ENCODE data around the gene CHKA.
"Not testable (repeated sequence)": the region's sequence is repeated elsewhere in the genome, so short reads cannot be mapped to it uniquely, and the experiment has no call there.

The CHKA gene

GRCh38 chr11:68115285-68115684 lies 5.9 kb downstream of the CHKA start:
- no peak for DNase-seq

DNA sequence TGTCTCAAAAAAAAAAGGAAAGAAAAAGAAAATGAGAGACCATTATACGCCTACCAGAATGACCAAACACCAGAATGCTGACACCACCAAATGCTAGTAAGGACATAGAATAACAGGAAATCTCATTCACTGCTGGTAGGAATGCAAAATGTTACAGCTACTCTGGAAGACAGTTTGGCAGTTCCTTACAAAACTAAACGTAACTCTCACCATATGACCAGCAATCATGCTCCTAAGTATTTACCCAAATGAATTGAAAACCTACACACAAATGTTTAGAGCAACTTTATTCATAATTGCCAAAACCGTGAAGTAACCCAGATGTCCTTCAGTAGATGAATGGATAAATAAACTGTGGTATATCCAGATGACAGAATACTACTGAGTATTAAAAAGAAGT lies 7.2 kb downstream of the CHKA start:
- no peak for DNase-seq

DNA sequence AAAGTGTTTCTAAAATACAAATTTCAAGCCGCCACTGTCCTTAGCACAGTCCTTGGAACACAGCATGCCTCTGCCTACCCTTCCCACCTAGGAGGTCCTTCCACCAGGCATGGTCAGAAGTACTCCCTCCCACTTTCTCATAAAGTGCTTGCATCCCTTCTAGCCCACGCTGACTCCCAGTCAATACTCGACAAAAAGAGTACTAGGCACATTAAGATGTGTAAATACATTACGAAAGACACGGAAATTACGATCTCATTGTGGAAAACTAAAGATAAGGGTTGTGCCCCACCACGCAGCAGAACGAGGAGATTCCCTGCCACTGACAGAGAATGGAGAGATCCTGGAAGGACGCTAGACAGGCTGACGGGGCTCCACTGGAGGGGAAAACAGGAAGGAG lies 13.5 kb downstream of the CHKA start:
- no peak for DNase-seq

DNA sequence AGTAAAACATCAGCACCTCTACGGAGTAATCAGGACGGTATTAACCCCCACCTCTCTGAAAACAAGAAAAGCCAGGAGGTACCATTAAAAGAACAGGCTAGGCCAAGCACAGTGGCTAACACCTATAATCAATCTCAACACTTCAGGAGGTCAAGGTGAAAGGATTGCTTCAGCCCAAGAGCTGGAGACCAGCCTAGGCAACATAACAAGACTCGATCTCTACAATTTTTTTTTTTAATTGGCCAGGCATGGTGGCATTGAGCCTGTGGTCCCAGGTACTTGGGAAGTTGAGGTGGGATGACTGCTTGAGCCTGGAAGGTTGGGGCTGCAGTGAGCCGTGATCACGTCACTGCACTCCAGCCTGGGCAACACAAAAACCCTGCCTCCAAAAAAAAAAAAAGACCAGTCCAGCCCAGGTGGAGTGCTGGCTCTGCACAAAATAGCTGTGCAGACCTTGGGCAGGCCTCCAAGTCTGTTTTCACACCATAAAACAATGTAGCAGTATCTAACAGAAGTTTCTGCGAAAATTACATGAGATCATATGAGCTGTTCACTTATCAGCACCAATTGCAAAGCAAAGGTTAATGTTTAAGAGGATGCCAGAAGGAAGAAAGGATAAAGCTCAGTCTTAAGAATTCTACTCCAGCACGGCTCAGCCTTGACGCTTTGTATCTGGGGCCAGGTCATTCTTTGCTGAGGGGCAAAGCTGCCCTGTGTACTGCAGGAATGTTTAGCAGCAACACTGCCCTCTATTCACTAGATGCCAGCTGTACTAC lies 14.8 kb downstream of the CHKA start:
- no peak for DNase-seq

- DNase-seq: no peak
Measured at GRCh38 chr11:68099474-68100405, 21.4 kb downstream of the CHKA start.

- no peak for DNase-seq
Measured at GRCh38 chr11:68099057-68099456, 22.1 kb downstream of the CHKA start.

- no peak for DNase-seq
Measured at GRCh38 chr11:68096962-68097361, 24.2 kb downstream of the CHKA start.

GRCh38 chr11:68093565-68093964 lies 27.6 kb downstream of the CHKA start:
- DNase-seq: no peak

DNA sequence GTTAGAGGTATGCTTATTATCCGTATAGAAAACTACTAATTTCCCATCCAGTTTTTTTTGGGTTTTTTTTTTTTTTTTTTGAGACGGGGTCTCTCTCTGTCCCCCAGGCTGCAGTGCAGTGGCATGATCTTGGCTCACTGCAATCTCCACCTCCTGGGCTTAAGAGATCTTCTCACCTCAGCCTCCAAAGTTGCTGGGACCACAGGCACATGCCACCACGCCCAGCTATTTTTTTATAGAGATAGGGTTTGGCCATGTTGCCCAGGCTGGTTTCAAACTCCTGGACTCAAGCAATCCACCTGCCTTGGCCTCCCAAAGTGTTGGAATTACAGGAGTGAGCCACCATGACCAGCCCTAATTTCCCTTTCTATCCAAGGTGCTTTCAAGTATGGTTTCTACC lies 28.2 kb downstream of the CHKA start:
- not testable (repeated sequence) for DNase-seq

DNA sequence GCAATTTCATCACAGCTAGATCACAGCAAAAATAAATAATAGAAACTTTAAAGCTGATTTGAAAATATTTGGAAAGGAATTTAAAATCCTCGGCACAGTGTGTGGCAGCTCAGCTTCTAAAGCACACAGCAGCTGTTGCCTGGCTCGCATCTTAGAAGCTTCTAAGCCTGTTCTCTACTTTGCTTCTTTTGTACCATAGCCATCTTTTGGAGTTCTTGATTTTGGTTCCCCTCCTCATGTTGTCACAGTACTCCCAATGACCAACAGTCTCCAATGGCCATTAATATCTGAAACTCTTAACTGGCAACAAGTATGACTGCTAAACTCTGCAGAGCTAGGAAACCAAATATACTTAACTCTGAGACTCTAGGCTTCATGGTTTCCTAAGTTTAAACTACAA lies 28.8 kb downstream of the CHKA start:
- DNase-seq: no peak

DNA sequence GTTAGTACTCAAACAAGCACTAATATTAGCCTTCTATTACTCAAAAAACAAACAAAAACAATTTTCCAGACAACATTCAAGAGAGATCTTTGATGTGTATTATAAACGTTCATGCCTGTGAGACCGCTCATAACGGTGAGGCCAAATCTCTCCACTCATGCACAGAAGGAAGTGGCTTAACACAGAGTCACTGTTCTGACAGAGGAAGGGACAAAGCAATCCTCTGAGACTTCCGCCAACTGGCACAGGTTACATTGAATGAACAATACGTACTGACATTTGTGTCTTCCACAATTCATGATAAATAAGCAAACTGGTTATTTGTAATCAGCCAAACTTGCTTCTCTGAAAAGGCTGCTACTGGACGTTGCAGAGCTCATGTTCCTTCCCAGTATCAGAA lies 30.5 kb downstream of the CHKA start:
- DNase-seq: no peak

GRCh38 chr11:68090287-68090686 lies 30.9 kb downstream of the CHKA start:
- DNase-seq: no peak

DNA sequence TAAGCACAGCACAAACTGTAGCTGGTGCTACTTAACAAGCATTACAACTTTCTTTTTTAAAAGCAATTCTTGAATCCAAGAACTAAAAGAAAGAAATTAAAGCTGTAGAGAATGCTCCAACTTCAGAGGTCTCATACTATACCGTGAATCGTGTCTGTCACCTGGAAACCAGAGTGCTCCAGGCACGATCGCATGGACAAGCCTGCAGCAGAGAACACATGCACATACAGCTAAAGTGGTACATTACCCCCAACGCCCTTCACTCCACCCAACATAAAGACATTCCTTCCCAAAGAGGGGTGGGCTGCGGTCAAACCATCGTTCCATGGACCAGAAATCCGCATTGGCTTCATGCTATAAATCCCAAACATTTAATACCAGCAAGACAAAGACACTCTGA lies 31.5 kb downstream of the CHKA start:
- no peak for DNase-seq

- no peak for DNase-seq
Measured at GRCh38 chr11:68083517-68083916, 37.7 kb downstream of the CHKA start.

DNA sequence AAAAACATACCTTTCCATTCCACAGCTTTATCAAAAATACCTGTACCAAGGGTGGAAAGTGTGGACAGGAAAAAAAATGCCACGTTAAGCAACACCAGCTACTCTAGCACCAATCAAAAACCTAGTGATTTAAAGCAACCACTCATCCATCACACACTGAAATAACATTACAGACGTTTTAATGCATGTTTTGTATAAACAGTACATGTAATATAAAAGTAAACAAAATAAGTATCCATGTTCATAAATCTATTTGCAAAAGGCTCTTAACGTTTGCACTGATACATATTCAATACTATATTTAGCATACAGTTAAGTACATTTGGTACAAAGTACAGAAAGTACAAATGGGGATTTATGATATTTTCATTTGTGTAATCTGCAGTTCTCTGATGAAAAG lies 38.7 kb downstream of the CHKA start:
- no peak for DNase-seq

GRCh38 chr11:68081691-68082090 lies 39.5 kb downstream of the CHKA start:
- no peak for DNase-seq

GRCh38 chr11:68080860-68081259 lies 40.3 kb downstream of the CHKA start:
- no peak for DNase-seq

DNA sequence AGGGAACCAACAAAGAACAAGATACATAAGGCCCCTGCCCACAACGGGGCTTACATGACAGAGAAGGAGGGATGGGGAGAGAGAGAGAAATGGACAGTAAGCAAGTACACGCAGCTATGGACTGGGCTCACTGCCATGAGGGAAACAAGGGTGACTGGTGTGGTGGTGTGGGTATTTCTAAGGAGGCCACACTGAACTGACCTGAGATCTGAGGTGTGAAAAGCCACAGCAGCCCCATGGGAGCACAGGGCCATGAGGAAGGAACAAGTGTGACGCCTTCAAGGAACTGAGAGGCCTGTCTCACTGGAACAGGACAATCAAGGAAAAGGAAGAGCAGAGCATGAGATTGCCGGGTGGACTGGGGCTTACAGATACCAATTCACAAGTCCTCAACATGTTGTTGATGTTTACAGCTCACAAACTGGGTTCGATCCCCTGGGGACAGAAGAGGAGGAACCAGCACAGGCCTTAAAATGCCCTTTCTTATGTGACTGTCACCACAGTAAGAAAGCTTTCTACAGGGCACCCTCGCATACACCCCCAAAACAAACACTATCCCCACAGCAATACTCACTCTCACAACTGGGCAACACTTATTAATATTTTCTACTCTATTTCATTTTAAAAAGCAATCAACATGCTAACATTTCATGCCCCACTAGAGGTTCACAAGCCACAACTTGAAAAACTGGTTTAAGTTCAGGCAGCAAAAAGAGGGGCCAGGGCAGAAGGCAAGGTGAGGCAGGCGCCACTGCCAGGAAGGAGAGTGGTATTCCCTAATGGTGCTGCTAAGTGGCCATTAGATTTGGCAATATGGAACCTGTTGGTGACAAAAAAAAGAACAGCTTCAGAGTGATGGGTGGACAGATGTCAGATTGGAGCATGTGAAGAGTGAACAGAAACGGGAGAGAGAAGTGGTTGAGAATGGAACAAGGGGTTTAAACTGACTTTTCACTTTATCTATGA lies 43.3 kb downstream of the CHKA start:
- DNase-seq: no peak

DNA sequence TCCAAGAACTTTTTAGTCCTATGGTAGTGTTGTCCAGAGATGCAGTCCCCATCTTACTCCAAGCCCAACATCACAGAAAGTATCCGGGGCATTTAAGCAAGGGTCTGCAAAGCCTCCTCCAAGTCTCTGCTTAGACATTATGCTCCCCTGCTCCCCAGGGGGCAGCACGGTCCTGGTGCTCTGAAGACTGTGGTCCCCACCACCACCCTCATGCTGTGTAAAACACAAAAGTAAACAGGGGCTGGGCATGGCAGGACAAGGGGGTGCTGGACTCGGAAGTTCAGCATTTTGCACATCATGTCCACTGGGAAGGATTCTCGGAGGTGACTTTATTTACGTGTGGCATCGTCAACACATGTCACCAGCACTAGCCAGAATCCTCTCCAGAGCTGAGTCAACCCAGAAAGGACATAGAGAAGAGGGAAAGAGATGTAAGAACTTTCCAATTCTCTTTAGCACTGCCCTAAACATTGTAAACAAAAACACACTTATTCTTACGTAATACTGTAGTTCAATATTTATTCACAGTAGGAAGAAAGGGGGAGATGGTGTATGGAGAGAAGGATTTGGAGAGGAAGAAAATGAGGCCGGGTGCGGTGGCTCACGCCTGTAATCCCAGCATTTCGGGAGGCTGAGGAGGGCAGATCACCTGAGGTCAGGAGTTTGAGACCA lies 44.7 kb downstream of the CHKA start:
- no peak for DNase-seq

DNA sequence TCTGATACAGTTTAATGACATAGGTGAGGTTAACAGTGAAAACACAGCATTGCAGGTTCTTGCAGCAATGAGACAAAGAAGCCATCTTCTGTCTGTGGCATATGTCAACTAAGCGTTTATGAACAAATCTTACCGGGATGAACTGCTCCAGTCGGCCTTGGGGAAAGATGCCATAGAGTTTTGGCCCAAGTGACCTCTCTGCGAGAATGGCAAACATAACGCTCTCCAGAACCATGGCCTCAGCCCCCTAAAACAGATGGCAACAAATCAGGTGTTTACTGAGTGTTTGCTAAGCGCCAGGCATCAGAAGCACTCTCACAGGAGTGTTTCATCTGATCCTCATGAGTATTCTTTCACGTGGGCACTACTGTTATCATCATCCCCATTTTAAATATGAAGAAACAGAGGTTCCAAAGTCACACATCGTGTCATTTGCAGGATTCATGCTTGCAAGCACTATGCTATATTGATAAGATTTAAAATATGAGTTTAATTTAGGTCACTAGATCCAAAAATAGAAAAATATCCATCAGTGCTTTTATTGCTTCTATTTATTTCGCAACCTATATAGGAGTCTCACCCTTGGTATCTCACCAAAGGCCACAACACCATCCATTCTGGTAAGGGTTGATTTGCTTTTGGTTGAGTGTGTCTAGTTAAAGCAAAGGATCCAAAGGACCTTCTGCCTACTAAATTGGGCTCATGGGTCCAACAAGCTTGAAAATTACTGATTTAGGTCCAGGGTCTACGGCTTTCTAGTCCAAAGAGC lies 46.4 kb downstream of the CHKA start:
- DNase-seq: no peak

- no peak for DNase-seq
Measured at GRCh38 chr11:68071281-68072048, 49.7 kb downstream of the CHKA start.

Measured in right hindlimb (tissue), 1 donor.